ENCODE measurements around the gene RBM15B. TPM values are rescaled to one million over a fixed set of nuclear protein-coding genes. Genes with fewer than 3 reads are reported as not detected.

Gene RBM15B
- total and polyA plus RNA-seq, 4 donors: 8.4 to 31.8 (median 17.7) TPM

DNA sequence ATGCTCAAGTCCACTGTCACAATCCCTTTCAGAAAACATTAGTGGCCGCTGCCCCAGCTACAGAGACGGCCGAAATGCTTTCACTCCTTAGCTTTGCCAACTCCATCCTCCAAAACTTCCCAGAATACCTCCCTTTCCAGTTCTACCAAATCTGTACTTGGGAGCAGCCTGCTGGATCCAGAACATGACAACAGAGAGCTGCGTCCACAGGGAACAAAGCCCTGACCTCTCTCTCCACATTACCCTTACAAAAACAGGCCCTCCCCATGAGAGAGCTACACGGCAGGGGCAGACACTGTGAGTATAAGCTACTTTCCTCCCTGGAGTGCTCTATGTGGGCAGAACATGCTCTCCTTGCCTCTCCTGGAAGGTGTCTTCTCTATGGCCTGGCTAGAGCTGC lies 6.3 kb downstream of the RBM15B start:
- Histone ChIP-seq H3K27me3 (ENCODE audit: control insufficient read depth in 3 of 3, insufficient read depth in 3 of 3, low read length in 2 of 3) (no peaks in the 10 kb centered on the region), H3K9ac (ENCODE audit: insufficient read depth in 1 of 2, low read length in 2 of 2) (no peak overlapping the region), H3K4me1 (ENCODE audit: control insufficient read depth in 5 of 5, insufficient read depth in 5 of 5, low read length in 5 of 5) (peaks cover 0 to 17% (median 5%) of the 10 kb centered on the region in 5 donors), H3K36me3 (ENCODE audit: control insufficient read depth in 4 of 4, insufficient read depth in 4 of 4, low read length in 4 of 4) (peaks cover 9 to 56% (median 42%) of the 10 kb centered on the region in 4 donors), H3K4me3 (no peak overlapping the region), H3K27ac (ENCODE audit: low read depth in 1 of 2, low read length in 1 of 2) (no peak overlapping the region), H3K9me3 (ENCODE audit: control insufficient read depth in 4 of 4, insufficient read depth in 3 of 4, low read length in 3 of 4) (no peaks in the 10 kb centered on the region)
- DNase-seq (no peak), ATAC-seq (ENCODE audit: insufficient read depth, low FRiP score) (no peak)
- TF ChIP-seq, protein P1, sequence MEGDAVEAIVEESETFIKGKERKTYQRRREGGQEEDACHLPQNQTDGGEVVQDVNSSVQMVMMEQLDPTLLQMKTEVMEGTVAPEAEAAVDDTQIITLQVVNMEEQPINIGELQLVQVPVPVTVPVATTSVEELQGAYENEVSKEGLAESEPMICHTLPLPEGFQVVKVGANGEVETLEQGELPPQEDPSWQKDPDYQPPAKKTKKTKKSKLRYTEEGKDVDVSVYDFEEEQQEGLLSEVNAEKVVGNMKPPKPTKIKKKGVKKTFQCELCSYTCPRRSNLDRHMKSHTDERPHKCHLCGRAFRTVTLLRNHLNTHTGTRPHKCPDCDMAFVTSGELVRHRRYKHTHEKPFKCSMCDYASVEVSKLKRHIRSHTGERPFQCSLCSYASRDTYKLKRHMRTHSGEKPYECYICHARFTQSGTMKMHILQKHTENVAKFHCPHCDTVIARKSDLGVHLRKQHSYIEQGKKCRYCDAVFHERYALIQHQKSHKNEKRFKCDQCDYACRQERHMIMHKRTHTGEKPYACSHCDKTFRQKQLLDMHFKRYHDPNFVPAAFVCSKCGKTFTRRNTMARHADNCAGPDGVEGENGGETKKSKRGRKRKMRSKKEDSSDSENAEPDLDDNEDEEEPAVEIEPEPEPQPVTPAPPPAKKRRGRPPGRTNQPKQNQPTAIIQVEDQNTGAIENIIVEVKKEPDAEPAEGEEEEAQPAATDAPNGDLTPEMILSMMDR (IDR thresholded peaks at IDR 0.05; ENCODE audit: control extremely low read depth, extremely low read depth): no peak
- 80 to 82% methylated on average over 5 of the region's 5 CpGs for WGBS, 2 donors

DNA sequence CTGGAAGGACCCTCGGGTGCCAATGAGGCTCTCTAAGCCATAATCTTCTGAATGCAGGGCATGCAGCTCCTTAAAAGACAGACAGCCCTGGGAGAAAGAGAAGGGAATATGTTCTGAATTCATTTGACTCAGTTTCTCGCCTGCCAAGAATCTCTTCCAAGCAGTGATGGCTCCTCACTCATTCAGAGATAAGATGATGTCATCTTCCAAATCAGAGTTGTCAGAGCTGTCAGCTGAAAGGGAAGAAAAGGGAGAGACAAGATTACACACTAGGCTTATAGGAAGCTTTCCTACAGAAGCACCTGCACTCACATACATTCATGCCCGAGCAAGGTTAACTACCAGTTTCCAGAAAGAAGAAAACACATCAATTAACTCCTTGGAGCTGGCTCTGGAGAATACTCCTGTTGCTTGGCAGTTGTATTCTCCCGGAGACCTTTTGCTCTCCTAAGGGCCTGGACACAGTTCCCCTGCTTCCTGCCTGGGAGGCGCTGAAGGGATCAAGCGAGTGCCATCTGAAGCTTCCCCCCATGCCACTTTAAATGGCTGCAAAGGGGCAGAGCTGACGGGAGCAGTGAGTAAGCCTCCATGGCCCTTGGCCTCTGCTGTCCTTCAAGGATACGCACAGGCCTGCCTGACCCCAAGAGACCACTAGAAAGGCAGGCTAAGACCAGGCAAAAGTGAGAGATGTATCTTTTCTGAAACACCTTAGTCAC lies 7.7 kb downstream of the RBM15B start:
- TF ChIP-seq, protein P1 (IDR thresholded peaks at IDR 0.05; ENCODE audit: control extremely low read depth, extremely low read depth): no peak
- Histone ChIP-seq H3K27ac (ENCODE audit: low read depth in 1 of 2, low read length in 1 of 2) (no peak overlapping the region), H3K27me3 (ENCODE audit: control insufficient read depth in 3 of 3, insufficient read depth in 3 of 3, low read length in 2 of 3) (no peaks in the 10 kb centered on the region), H3K9ac (ENCODE audit: insufficient read depth in 1 of 2, low read length in 2 of 2) (no peak overlapping the region), H3K36me3 (ENCODE audit: control insufficient read depth in 4 of 4, insufficient read depth in 4 of 4, low read length in 4 of 4) (peaks cover 11 to 51% (median 38%) of the 10 kb centered on the region in 4 donors), H3K9me3 (ENCODE audit: control insufficient read depth in 4 of 4, insufficient read depth in 3 of 4, low read length in 3 of 4) (no peaks in the 10 kb centered on the region), H3K4me3 (no peak overlapping the region), H3K4me1 (ENCODE audit: control insufficient read depth in 5 of 5, insufficient read depth in 5 of 5, low read length in 5 of 5) (peaks cover 0 to 4% (median 2%) of the 10 kb centered on the region in 5 donors)
- DNase-seq (no peak), ATAC-seq (ENCODE audit: insufficient read depth, low FRiP score) (no peak)
- WGBS, 2 donors: 80 to 85% methylated on average over 8 of the region's 8 CpGs

DNA sequence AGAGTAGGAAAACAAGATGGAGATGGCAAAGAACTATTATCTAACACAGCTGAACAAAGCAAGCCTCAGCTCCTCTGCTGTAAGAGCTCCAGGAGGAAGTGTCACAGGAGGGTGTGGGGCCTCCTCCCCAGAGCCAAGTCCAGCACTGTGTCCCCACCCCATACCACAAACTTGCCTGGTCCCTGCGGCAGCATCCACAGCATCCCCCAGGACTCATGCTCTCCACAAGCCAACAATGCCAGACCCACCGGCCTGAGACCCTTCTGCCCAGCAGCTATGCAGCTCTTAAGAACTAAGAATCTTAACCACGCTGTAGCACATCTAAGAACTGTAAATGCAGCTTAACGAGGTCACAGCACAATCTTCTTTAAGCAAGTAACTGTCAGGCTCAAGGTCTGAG lies 9.1 kb downstream of the RBM15B start:
- H3K9ac ChIP-seq (ENCODE audit: insufficient read depth in 1 of 2, low read length in 2 of 2): no peak overlapping the region
- DNase-seq: no peak
- H3K36me3 ChIP-seq (ENCODE audit: control insufficient read depth in 4 of 4, insufficient read depth in 4 of 4, low read length in 4 of 4): peaks cover 14 to 41% (median 25%) of the 10 kb centered on the region in 4 donors
- H3K27ac ChIP-seq (ENCODE audit: low read depth in 1 of 2, low read length in 1 of 2): no peak overlapping the region
- no peak overlapping the region for H3K4me3 ChIP-seq
- TF ChIP-seq, protein P1 (IDR thresholded peaks at IDR 0.05; ENCODE audit: control extremely low read depth, extremely low read depth): no peak
- H3K4me1 ChIP-seq (ENCODE audit: control insufficient read depth in 5 of 5, insufficient read depth in 5 of 5, low read length in 5 of 5): peaks cover 0 to 2% (median 0%) of the 10 kb centered on the region in 5 donors
- no peaks in the 10 kb centered on the region for H3K27me3 ChIP-seq (ENCODE audit: control insufficient read depth in 3 of 3, insufficient read depth in 3 of 3, low read length in 2 of 3)
- 89 to 91% methylated on average over 4 of the region's 4 CpGs for WGBS, 2 donors
- H3K9me3 ChIP-seq (ENCODE audit: control insufficient read depth in 4 of 4, insufficient read depth in 3 of 4, low read length in 3 of 4): no peaks in the 10 kb centered on the region
- ATAC-seq (ENCODE audit: insufficient read depth, low FRiP score): no peak
